Measurements from ENCODE around the gene YPEL3. TPM values are rescaled to one million over a fixed set of nuclear protein-coding genes. Genes with fewer than 3 reads are reported as not detected.
A peak's percentile ranks its signal among the peaks of the same experiment; 100 is the strongest.

YPEL3 gene
- total and polyA plus RNA-seq, 4 donors = 66.0 to 240 (median 92.3) TPM

GRCh38 chr16:30088832-30089624 lies 7.0 kb downstream of the YPEL3 start:
- DNase-seq (no peak), ATAC-seq (ENCODE audit: low FRiP score) (no peak)
- 75 to 76% methylated on average over 22 of the region's 22 CpGs for WGBS, 2 donors
- no peak overlapping the region for H3K27ac ChIP-seq (ENCODE audit: low read depth in 1 of 2, low read length in 2 of 2)
- H3K27me3 ChIP-seq (ENCODE audit: control insufficient read depth in 1 of 2, insufficient read depth in 2 of 2, low read length in 1 of 2) = no peaks in the 10 kb centered on the region
- no peaks in the 10 kb centered on the region for H3K9me3 ChIP-seq (ENCODE audit: control insufficient read depth, low read length)
- no peaks in the 10 kb centered on the region for H3K4me1 ChIP-seq (ENCODE audit: control insufficient read depth in 1 of 2, insufficient read depth in 2 of 2, low read length in 2 of 2)
- H3K36me3 ChIP-seq (ENCODE audit: control insufficient read depth in 1 of 2, insufficient read depth in 2 of 2, low read length in 1 of 2) = peaks cover 0 to 6% of the 10 kb centered on the region in 2 donors
- no peak overlapping the region for H3K4me3 ChIP-seq (ENCODE audit: low read length in 2 of 2)
- intact Hi-C loops (cut with DNase I) = no loop called here

DNA sequence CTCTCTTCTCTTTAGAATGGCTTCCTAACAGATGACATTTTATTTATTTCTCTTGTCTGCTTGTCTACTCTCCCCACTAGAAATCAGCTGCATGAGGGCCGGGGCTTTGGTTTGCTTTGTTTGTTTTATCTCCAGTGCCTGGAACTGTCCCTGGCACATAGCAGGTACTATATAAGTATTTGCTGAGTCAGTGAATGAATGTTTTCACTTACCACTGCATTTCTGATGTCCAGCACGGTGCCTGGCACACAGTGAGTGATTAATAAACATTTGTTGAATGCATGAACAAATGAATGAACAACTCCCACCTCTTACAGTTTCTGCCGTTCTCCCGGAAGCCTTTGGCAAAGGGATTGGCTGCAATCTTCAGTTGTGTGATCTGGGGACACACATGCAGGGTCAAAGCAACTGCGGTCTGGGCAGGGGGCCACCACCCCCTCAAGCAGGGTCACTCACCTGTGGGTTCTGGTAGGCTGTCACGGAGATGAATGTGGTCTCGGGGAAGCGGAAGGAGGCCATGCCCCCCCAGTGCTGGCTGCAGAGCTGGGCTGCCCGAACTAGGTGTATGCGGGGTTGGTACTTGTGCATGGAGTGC lies 7.7 kb downstream of the YPEL3 start:
- Histone ChIP-seq H3K4me1 (ENCODE audit: control insufficient read depth in 1 of 2, insufficient read depth in 2 of 2, low read length in 2 of 2) (no peaks in the 10 kb centered on the region), H3K36me3 (ENCODE audit: control insufficient read depth in 1 of 2, insufficient read depth in 2 of 2, low read length in 1 of 2) (peaks cover 0 to 5% of the 10 kb centered on the region in 2 donors), H3K27ac (ENCODE audit: low read depth in 1 of 2, low read length in 2 of 2) (no peak overlapping the region), H3K27me3 (ENCODE audit: control insufficient read depth in 1 of 2, insufficient read depth in 2 of 2, low read length in 1 of 2) (no peaks in the 10 kb centered on the region), H3K4me3 (ENCODE audit: low read length in 2 of 2) (no peak overlapping the region), H3K9me3 (ENCODE audit: control insufficient read depth, low read length) (no peaks in the 10 kb centered on the region)
- intact Hi-C loops (cut with DNase I) = no loop called here
- ATAC-seq (ENCODE audit: low FRiP score) (no peak), DNase-seq (no peak)
- WGBS, 2 donors = 74 to 77% methylated on average over 10 of the region's 10 CpGs

DNA sequence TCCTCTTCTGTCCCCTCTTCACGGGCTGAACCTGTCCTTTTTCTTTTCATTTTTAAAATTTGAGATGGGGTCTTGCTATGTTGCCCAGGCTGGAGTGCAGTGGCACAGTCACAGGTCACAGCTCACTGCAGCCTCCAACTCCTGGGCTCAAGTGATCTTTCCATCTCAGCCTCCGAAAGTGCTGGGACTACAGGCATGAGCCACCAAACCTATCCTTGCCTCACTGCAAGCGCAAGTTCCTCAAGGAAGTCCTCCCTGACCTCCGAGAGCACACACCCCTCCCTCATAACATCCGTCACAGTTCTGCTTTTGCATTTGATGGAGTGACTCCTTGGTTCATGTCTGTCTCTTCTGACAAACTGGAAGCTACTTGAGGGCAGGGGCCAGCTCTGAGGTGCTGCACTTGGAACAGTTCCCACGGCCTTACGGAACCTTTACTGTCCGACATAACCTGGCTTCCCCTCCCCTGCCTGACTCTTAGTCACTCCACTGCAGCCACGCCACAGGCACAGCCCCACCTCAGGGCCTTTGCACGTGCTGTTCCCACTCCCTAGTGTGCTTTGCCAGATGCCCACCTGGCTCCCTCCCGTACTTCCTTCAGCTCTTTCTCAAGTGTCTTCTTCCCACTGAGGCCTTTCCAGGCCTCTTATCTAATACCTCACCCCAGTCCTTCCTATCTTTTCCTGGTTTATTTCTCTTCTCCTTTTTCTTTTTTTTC lies 8.7 kb downstream of the YPEL3 start:
- no peak for ATAC-seq (ENCODE audit: low FRiP score)
- Histone ChIP-seq H3K9me3 (ENCODE audit: control insufficient read depth, low read length) (no peaks in the 10 kb centered on the region), H3K27me3 (ENCODE audit: control insufficient read depth in 1 of 2, insufficient read depth in 2 of 2, low read length in 1 of 2) (no peaks in the 10 kb centered on the region), H3K36me3 (ENCODE audit: control insufficient read depth in 1 of 2, insufficient read depth in 2 of 2, low read length in 1 of 2) (peaks cover 0 to 6% of the 10 kb centered on the region in 2 donors), H3K4me3 (ENCODE audit: low read length in 2 of 2) (no peak overlapping the region), H3K27ac (ENCODE audit: low read depth in 1 of 2, low read length in 2 of 2) (no peak overlapping the region), H3K4me1 (ENCODE audit: control insufficient read depth in 1 of 2, insufficient read depth in 2 of 2, low read length in 2 of 2) (no peaks in the 10 kb centered on the region)
- no peak for DNase-seq
- intact Hi-C loops (cut with DNase I) = no loop called here
- WGBS, 2 donors = 93 to 96% methylated on average over 11 of the region's 11 CpGs

- ATAC-seq (ENCODE audit: low FRiP score) (no peak), DNase-seq (no peak)
- Histone ChIP-seq H3K27ac (ENCODE audit: low read depth in 1 of 2, low read length in 2 of 2) (no peak overlapping the region), H3K4me3 (ENCODE audit: low read length in 2 of 2) (no peak overlapping the region), H3K9me3 (ENCODE audit: control insufficient read depth, low read length) (no peaks in the 10 kb centered on the region), H3K36me3 (ENCODE audit: control insufficient read depth in 1 of 2, insufficient read depth in 2 of 2, low read length in 1 of 2) (peaks cover 0 to 8% of the 10 kb centered on the region in 2 donors), H3K4me1 (ENCODE audit: control insufficient read depth in 1 of 2, insufficient read depth in 2 of 2, low read length in 2 of 2) (no peaks in the 10 kb centered on the region), H3K27me3 (ENCODE audit: control insufficient read depth in 1 of 2, insufficient read depth in 2 of 2, low read length in 1 of 2) (no peaks in the 10 kb centered on the region)
- WGBS, 2 donors = 64 to 77% methylated on average over 27 of the region's 27 CpGs
- intact Hi-C loops (cut with DNase I) = no loop called here
These were observed 9.5 kb downstream of the YPEL3 start for GRCh38 chr16:30086291-30087140.

DNA sequence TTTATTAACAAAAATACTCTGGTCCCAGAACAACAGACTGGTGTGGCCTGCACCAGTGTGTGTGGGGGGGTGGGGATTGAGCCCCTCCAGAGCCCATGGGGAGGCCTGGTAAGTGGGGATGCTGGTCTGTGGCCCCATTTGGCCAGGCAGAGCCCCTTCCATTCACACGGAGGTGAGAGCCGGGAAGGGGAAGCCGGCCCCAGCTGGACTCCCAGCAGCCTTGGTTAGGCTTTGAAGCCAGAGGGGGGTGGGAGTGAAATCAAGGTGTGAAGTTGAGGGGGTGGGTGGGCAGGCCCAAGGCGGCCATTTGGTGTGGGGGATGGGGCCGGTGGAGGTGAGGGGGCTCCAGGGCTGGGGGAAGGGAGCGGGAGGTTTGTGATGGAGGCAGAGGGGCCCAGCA lies 10.2 kb downstream of the YPEL3 start:
- no peak for DNase-seq
- Histone ChIP-seq H3K27ac (ENCODE audit: low read depth in 1 of 2, low read length in 2 of 2) (no peak overlapping the region), H3K4me1 (ENCODE audit: control insufficient read depth in 1 of 2, insufficient read depth in 2 of 2, low read length in 2 of 2) (no peaks in the 10 kb centered on the region), H3K4me3 (ENCODE audit: low read length in 2 of 2) (no peak overlapping the region), H3K27me3 (ENCODE audit: control insufficient read depth in 1 of 2, insufficient read depth in 2 of 2, low read length in 1 of 2) (no peaks in the 10 kb centered on the region), H3K9me3 (ENCODE audit: control insufficient read depth, low read length) (no peaks in the 10 kb centered on the region), H3K36me3 (ENCODE audit: control insufficient read depth in 1 of 2, insufficient read depth in 2 of 2, low read length in 1 of 2) (peaks cover 0 to 8% of the 10 kb centered on the region in 2 donors)
- 53 to 68% methylated on average over 6 of the region's 6 CpGs for WGBS, 2 donors
- intact Hi-C loops (cut with DNase I) = no loop called here
- no peak for ATAC-seq (ENCODE audit: low FRiP score)

- peaks cover 0 to 8% of the 10 kb centered on the region in 2 donors for H3K36me3 ChIP-seq (ENCODE audit: control insufficient read depth in 1 of 2, insufficient read depth in 2 of 2, low read length in 1 of 2)
- no peak overlapping the region for H3K4me3 ChIP-seq (ENCODE audit: low read length in 2 of 2)
- H3K9me3 ChIP-seq (ENCODE audit: control insufficient read depth, low read length) = no peaks in the 10 kb centered on the region
- no peaks in the 10 kb centered on the region for H3K27me3 ChIP-seq (ENCODE audit: control insufficient read depth in 1 of 2, insufficient read depth in 2 of 2, low read length in 1 of 2)
- intact Hi-C loops (cut with DNase I) = no loop called here
- DNase-seq = peak in 1 of 2 donors; percentile 80
- H3K4me1 ChIP-seq (ENCODE audit: control insufficient read depth in 1 of 2, insufficient read depth in 2 of 2, low read length in 2 of 2) = no peaks in the 10 kb centered on the region
- no peak overlapping the region for H3K27ac ChIP-seq (ENCODE audit: low read depth in 1 of 2, low read length in 2 of 2)
- WGBS, 2 donors = 12 to 25% methylated on average over 2 to 3 of the region's 3 CpGs
- ATAC-seq (ENCODE audit: low FRiP score) = peak; percentile 67
These were observed 10.8 kb downstream of the YPEL3 start for GRCh38 chr16:30085247-30085646.

DNA sequence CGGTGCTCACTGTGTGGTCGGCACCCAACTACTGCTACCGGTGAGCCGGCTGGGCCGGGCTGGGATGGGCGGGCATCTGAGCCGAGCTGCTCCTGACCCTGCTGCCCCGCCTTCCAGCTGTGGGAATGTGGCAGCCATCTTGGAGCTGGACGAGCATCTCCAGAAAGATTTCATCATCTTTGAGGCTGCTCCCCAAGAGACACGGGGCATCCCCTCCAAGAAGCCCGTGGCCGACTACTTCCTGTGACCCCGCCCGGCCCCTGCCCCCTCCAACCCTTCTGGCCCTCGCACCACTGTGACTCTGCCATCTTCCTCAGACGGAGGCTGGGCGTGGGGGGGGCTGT lies 11.2 kb downstream of the YPEL3 start:
- H3K36me3 ChIP-seq (ENCODE audit: control insufficient read depth in 1 of 2, insufficient read depth in 2 of 2, low read length in 1 of 2) = peaks cover 0 to 8% of the 10 kb centered on the region in 2 donors
- no peaks in the 10 kb centered on the region for H3K27me3 ChIP-seq (ENCODE audit: control insufficient read depth in 1 of 2, insufficient read depth in 2 of 2, low read length in 1 of 2)
- ATAC-seq (ENCODE audit: low FRiP score) (peak; percentile 75), DNase-seq (peak; percentile 76 to 86)
- intact Hi-C loops (cut with DNase I) = no loop called here
- 37 to 53% methylated on average over 17 of the region's 17 CpGs for WGBS, 2 donors
- H3K4me3 ChIP-seq (ENCODE audit: low read length in 2 of 2) = no peak overlapping the region
- no peaks in the 10 kb centered on the region for H3K9me3 ChIP-seq (ENCODE audit: control insufficient read depth, low read length)
- H3K27ac ChIP-seq (ENCODE audit: low read depth in 1 of 2, low read length in 2 of 2) = no peak overlapping the region
- no peaks in the 10 kb centered on the region for H3K4me1 ChIP-seq (ENCODE audit: control insufficient read depth in 1 of 2, insufficient read depth in 2 of 2, low read length in 2 of 2)

DNA sequence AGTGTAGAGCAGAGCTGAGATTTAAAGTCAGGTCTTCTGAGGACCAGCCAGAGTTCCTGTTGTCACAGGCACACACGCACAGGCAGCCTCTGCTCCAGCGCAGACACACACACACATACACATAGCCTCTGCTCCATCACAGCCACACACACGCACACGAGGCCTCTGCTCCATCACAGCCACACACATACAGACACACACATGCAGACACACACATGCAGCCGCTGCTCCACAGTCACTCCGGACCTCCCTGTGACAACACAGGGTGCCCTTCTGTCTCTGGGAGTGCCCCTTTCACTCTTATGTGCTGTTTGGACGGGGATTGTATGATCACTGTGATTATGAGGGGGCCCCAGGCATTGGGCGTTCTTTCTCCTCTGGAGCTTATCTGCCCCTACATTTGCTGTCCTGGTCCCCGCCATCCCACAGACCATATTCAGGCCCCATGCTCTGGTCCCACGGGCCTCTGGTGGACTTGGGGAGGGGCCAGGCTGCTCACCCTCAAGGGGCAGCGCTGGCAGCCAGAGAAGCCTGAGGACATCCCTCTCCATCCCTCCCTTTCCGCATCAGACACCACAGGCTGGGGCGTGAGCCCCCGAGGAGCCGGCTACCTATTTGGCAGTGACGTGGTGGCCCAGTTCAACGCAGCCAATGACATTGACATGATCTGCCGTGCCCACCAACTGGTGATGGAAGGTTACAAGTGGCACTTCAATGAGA lies 11.8 kb downstream of the YPEL3 start:
- Histone ChIP-seq H3K4me3 (ENCODE audit: low read length in 2 of 2) (no peak overlapping the region), H3K4me1 (ENCODE audit: control insufficient read depth in 1 of 2, insufficient read depth in 2 of 2, low read length in 2 of 2) (no peaks in the 10 kb centered on the region), H3K36me3 (ENCODE audit: control insufficient read depth in 1 of 2, insufficient read depth in 2 of 2, low read length in 1 of 2) (peaks cover 0 to 8% of the 10 kb centered on the region in 2 donors), H3K27ac (ENCODE audit: low read depth in 1 of 2, low read length in 2 of 2) (no peak overlapping the region), H3K9me3 (ENCODE audit: control insufficient read depth, low read length) (no peaks in the 10 kb centered on the region), H3K27me3 (ENCODE audit: control insufficient read depth in 1 of 2, insufficient read depth in 2 of 2, low read length in 1 of 2) (no peaks in the 10 kb centered on the region)
- DNase-seq (no peak), ATAC-seq (ENCODE audit: low FRiP score) (no peak)
- intact Hi-C loops (cut with DNase I) = no loop called here
- 74 to 83% methylated on average over 18 of the region's 18 CpGs for WGBS, 2 donors

Measured in aorta (tissue), 5 donors.